Measurements from ENCODE around the gene EPAS1.

EPAS1 gene

GRCh38 chr2:46320141-46320567 is 22.9 kb downstream of the EPAS1 start:
- DNase-seq (ENCODE audit: low read depth in 2 of 2) = no peak

GRCh38 chr2:46323730-46324129 is 26.5 kb downstream of the EPAS1 start:
- DNase-seq (ENCODE audit: low read depth in 2 of 2) = no peak

DNA sequence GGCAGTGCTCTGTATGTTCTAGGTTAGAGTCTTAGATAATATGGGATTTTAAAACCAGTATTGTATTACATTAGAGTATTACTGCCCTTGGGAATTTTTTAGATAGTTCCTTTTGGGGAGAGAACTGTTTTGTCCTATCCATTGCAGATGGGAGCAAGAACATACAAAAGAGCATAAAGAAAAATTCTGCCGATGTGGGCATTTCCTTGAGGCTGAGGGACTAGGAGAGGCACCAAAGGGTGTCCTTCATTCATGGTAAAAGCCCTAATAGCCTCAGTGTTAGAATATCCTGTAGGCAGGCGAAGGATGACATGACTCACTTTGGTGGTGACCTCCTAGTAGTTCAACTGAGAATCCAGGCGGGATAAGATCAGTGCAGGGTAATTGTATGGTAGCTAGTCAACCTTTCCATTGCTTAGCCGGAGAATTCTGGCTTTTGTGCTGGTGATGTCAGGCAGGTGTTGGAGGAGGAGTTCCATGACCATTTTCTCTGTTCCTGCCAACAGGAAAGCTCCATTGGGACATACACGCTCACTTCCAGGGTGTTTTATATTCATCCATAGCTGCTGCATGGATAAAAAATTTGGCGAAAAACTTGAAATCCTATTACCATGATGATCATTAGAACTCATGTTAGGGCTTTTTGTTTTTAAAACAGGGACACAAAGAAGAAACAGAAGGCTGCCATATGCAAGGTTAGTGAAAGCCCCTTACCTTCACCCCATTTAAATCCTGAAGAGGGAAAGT is 28.1 kb downstream of the EPAS1 start:
- DNase-seq (ENCODE audit: low read depth in 2 of 2) = no peak

GRCh38 chr2:46326231-46326980 is 29.2 kb downstream of the EPAS1 start:
- DNase-seq (ENCODE audit: low read depth in 2 of 2) = no peak

DNA sequence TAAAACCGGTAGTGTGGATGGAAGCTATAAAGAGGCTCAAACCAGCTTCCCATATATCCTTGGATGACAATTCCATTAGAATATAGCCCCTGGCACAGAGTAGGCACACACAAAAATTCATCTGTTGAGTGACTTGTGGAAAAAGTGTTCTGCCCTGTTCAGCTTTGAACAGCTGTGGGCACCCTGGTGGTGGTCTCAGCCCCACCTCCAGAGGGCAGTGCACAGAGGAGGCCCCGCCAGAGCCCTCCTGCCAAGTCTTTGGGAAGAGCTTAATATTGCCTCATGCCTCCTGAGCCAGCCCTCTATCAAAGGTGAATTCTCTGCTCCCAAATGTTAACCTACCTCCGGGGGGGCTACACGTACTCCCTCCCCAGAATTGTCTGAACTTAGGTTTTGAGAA is 30.4 kb downstream of the EPAS1 start:
- no peak for DNase-seq (ENCODE audit: low read depth in 2 of 2)

- DNase-seq (ENCODE audit: low read depth in 2 of 2) = no peak
Measured at GRCh38 chr2:46328291-46328690, 31.1 kb downstream of the EPAS1 start.

GRCh38 chr2:46328829-46329228 is 31.6 kb downstream of the EPAS1 start:
- DNase-seq (ENCODE audit: low read depth in 2 of 2) = no peak

GRCh38 chr2:46329340-46329739 is 32.1 kb downstream of the EPAS1 start:
- no peak for DNase-seq (ENCODE audit: low read depth in 2 of 2)

GRCh38 chr2:46329803-46330775 is 32.9 kb downstream of the EPAS1 start:
- no peak for DNase-seq (ENCODE audit: low read depth in 2 of 2)

- no peak for DNase-seq (ENCODE audit: low read depth in 2 of 2)
Measured at GRCh38 chr2:46331109-46331766, 34.0 kb downstream of the EPAS1 start.

DNA sequence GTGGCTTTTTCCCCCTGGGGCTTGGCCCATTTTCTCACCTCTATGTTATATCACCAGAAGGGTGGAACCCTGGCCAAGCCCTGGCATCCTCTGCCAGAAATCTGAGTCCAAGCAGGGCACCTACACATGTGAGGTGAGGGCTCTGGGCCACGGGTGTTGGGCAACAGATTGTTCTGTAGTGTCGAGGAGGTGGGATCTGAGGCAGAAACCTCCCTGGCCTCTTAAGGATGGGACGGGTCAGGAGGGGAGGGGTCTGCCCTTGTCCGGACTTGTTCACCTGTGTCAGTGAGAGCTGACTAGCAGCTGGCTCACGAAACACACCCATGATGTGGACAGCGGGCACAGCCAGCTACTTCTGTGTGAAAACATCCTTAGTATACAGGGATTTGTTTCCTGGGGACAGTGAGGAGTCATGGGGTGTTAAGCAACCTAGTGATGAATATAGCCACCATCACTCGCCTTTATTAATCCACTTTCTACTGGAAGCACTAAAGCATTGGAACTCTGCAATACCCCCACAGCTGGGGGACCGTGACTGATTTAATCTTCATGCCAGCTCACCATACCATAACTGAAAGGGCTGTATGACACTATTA is 35.6 kb downstream of the EPAS1 start:
- DNase-seq (ENCODE audit: low read depth in 2 of 2) = no peak

- no peak for DNase-seq (ENCODE audit: low read depth in 2 of 2)
Measured at GRCh38 chr2:46333912-46334311, 36.7 kb downstream of the EPAS1 start.

GRCh38 chr2:46334389-46335271 is 37.4 kb downstream of the EPAS1 start:
- DNase-seq (ENCODE audit: low read depth in 2 of 2) = no peak

DNA sequence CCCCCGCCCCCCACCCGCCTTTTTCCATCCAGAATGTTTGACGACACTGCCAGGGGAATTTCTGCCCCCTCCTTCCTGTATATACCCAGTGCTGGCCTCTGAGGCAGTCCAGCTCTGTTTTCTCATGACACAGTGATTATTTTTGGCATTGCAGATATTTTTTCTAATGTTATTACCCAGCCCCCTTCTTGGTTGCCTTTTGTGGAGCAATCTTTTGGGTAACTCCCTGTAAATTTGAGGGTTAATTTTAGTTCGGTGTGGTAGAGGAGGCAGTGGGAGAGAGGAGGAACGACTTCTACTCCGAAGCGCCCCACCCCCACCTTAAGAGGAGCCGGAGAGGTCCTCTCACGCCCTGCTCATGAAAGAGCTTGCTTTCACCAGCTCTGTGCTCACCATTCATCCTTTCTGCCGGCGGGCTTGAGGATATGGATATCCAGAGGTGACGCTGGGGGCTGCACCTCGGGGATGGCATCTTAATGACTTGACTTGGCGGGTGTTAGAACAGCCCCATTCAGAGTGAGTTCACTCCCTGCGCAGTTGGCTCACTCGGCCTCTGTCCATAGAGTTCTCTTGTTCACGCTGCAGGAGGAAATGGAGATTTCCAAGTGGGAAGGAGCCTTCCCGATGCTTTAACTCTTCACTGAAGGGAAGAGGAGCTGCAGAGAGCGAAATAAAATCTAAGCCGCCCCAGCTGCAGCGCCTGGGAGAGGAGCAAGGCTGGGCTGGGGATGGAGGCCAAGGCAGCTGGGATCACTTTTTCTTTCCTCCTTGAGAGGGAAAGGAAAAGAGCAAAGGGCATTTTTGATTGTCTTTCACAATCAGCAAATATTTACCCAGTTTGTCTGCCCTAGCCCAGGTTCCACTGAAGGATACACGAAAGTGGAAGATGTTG is 38.4 kb downstream of the EPAS1 start:
- DNase-seq (ENCODE audit: low read depth in 2 of 2) = no peak

- DNase-seq (ENCODE audit: low read depth in 2 of 2) = no peak
Measured at GRCh38 chr2:46336283-46336959, 39.2 kb downstream of the EPAS1 start.

GRCh38 chr2:46337208-46337994 is 40.2 kb downstream of the EPAS1 start:
- no peak for DNase-seq (ENCODE audit: low read depth in 2 of 2)

- no peak for DNase-seq (ENCODE audit: low read depth in 2 of 2)
Measured at GRCh38 chr2:46338674-46339073, 41.5 kb downstream of the EPAS1 start.

DNA sequence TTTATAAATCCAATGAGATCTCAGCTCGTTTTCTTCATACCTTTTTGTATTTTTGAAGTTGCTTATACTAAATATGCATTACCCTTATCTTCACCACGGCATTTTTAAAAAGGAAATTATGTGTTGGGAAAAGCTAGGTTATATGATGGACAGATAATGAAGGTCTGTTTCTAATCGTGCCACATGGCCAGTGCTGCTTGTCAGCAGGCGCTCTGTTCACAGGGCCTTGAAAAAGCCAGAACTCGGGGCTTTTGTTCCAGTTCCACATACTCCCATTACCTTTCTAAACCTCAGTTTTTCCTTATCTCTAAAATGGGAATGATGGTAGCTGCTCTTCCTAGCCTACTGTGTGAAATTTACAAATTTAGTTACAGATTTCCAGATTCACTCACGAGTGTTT is 42.0 kb downstream of the EPAS1 start:
- DNase-seq (ENCODE audit: low read depth in 2 of 2) = no peak
